GM12864 (cell line): ENCODE measurements around the gene RNF166.

Experiments
- DNase-seq: peaks from one replicate; pipeline ENCODE4 v3.0.0-alpha.2; 2011; ENCODE audit warnings: low read depth
- H3K4me3 ChIP-seq: 2 replicates; pipeline ENCODE4 v1.5.1; 2011; ENCODE audit warnings: mild to moderate bottlenecking, low read depth, low read length, control low read depth
- CTCF ChIP-seq: IDR thresholded peaks from 2 replicates; pipeline ENCODE4 v1.5.1; 2011; ENCODE audit warnings: low read depth, mild to moderate bottlenecking, moderate library complexity, low read length, control low read depth, inconsistent platforms; ENCODE audit errors: missing control alignments

The RNF166 gene

GRCh38 chr16:88750854-88751253, 44.6 kb upstream of the RNF166 start:
- no peak for TF ChIP-seq CTCF
- H3K4me3 ChIP-seq: no peak overlapping the region
- no peak for DNase-seq

DNA sequence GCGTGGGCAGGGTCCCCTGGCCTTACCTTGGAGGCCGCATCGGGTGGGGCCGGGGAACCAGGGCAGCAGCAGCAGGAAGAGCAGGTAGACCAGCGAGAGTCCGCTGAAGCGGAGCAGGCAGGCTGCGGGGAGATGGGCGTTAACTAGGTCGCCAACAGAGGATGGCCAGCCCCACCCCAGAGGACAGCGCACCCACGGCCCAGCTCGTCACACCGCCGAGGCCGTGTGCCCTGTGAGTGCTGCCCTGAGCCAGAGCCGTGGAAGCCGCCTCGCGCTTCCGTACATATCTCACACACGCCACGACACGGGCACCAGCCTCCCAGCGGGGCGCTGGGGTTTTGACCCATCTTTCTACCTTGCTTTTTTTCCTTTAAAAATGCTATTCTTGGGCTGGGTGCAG, 43.1 kb upstream of the RNF166 start:
- H3K4me3 ChIP-seq: no peak overlapping the region
- DNase-seq: no peak
- no peak for TF ChIP-seq CTCF

DNA sequence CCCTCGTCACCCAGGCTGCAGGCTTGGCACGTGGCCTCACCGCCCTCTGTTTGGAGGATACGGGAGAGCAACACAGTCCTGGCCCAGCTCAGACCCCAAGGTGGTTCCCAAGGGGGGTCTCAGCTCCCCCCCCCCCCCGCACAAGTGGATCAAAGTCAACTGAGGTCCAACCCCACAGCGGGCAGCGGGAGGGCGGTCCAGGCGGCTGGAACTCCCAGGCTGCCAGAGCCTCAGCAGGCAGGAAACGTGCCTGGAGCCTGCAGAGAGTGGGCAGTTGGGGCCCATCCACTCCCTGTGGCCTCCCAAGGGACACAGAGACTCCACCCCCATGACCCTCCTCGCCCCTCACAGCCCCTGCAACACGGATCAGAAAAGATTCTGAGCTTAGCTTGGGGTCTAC, 42.2 kb upstream of the RNF166 start:
- no peak overlapping the region for H3K4me3 ChIP-seq
- no peak for DNase-seq
- no peak for TF ChIP-seq CTCF

GRCh38 chr16:88747588-88748301, 41.5 kb upstream of the RNF166 start:
- no peak for DNase-seq
- peak; percentile 65 for TF ChIP-seq CTCF
- no peak overlapping the region for H3K4me3 ChIP-seq

DNA sequence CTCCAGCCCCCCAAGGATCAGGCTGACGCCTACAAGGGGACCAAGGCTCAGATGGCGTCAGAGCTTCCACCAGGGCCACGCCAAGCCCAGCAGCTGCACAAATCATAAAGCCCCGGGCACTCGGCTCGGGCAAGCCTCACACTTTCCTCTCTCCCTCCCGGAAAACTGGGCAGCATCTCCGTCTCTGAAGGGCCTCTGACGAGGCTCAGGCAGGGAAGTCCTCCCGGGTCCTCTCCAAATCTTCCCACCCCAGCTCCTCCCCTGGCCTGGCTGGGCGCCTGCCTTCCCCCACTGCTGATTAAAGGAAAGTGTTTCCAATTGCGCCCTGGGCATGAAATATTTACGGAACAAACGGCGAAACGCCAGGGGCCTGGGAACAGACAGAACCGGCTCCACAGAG, 40.3 kb upstream of the RNF166 start:
- no peak overlapping the region for H3K4me3 ChIP-seq
- DNase-seq: no peak

DNA sequence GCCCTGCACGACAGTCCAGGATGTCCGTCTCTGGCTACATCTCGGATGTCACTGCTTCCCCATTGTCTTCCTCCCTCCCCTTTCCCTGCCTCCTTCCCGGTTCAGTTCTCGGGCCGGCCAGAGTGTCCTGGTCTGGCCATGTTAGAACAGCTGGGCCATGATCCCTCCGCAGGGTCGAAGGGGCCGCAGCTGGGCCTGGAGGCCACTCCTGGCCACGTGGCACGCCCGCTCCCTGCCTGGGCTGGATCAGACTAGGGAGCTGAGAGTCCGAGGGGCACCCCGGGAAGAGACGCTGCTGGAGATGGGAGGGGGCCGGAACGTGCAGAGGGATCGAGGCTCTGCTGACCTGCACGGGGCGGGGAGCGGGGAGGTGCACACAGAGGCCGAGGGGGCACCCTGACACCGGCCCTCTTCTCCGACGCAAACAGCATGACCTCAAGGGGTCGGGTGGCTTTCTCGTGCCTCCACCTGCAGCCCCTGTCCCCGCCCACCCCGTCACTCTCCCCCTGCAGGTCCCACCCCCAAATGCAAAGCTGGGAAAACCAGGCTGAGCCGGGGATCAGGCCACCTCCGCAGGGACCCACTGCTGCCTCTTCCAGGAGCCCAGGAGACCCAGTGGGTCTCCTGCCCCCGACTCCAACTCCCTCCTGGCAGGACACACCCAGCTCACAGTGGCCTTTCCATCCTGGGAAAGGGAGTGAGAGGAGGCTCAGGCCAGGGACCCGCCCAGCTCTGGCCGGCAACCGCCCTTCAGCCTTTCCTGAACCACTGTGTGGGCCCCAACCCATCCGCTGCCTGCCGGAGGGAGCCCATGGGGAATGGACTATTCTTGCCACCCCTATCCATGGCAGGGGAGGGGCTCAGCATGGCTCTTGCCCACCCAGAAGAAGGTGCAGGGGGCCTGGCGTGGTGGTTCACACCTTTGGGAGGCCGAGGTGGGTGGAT, 38.6 kb upstream of the RNF166 start:
- no peak for TF ChIP-seq CTCF
- DNase-seq: no peak
- no peak overlapping the region for H3K4me3 ChIP-seq

More for the DNA sequence above, 40.3 kb upstream of the RNF166 start:
- no peak for TF ChIP-seq CTCF
